H54 (cell line): Measurements from ENCODE around the gene TBCE.
"Not testable (repeated sequence)": the region's sequence is repeated elsewhere in the genome, so short reads cannot be mapped to it uniquely, and the experiment has no call there.

Experiments used
- DNase-seq: peaks from one replicate; pipeline ENCODE4 v3.0.0; 2011; ENCODE audit warnings: low spot score, mixed read lengths; ENCODE audit not compliant: insufficient read length
- FAIRE-seq: peaks from 3 replicates; lab custom pipeline; 2011; peaks lifted over from hg19 to GRCh38; lab: Jason Lieb, UNC
- POLR2A ChIP-seq: IDR thresholded peaks from 2 replicates; pipeline ENCODE4 v1.6.1; 2011; ENCODE audit warnings: low read depth, mild to moderate bottlenecking, low read length

Gene TBCE

DNA sequence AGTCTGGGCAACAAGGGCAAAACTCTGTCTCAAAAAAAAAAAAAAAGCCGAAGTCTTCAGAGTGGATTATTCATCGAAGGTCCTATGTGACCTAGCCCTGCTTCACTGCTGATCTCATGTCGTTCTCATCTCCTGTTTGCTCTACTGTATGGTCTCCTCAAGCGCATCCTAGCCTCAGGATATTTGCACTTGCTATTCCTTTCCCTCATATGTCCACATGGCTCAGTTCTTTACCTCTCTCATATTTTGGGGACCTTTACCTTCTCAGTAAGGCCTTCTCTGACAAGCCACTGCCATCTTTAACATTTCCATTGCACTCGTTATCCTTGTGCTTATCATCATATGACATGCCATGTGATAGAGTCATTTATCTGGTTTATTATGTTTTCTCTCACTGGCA is 2.6 kb downstream of the TBCE start:
- no peak for TF ChIP-seq POLR2A
- no peak for FAIRE-seq

DNA sequence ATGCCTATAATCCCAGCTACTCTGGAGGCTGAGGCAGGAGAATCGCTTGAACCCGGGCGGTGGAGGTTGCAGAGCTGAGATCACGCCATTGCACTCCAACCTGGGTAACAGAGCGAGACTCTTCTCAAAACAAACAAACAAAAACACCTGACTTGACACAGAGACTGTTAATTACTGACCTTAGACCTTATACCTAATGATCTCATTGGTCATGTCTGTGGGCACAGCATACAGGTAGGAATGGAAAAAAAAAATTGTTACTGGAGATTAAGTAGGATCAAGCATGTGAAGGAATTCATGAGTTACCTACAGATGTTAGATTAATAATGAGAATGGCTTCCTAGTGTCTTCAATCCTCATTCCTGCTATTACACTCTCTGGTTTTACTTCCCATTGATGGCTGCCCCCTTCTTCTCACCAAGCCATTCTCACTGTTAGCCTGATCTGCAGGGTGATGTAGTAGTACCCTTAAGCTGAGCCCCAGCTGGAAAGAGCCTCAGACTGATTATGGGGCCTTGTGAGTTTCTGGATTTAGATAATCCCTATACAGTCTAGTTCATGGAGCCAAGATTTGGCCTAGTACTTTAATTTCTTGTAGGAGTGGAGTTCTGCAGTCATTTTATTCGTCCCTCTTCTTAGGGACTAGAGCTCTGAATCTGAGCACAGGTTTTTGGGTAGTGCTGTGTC is 8.8 kb downstream of the TBCE start:
- TF ChIP-seq POLR2A = no peak
- FAIRE-seq (no peak), DNase-seq (no peak)

More for the DNA sequence above, 2.6 kb downstream of the TBCE start:
- DNase-seq = no peak

- not testable (repeated sequence) for FAIRE-seq, DNase-seq
These were observed 11.0 kb downstream of the TBCE start for GRCh38 chr1:235378134-235378735.

GRCh38 chr1:235381955-235382739 is 14.9 kb downstream of the TBCE start:
- FAIRE-seq, DNase-seq: not testable (repeated sequence)

- DNase-seq, FAIRE-seq: not testable (repeated sequence)
These were observed 18.4 kb downstream of the TBCE start for GRCh38 chr1:235385633-235386032.

DNA sequence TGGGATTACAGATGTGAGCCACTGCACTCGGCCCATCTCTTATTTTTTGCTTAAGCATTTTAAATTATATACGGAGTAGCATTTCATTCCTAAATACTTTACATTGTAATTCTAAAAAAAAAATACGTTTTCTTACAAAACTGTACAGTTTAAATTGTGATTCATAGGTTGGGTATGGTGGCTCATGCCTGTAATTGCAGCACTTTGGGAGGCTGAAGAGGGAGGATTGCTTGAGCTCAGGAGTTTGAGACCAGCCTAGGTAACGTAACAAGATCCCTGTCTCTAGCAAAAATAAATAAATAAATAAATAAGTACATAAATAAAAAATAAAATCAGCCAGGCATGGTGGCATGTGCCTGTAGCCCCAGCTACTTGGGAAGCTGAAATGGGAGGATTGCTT is 24.6 kb downstream of the TBCE start:
- FAIRE-seq (no peak), DNase-seq (no peak)
- no peak for TF ChIP-seq POLR2A

DNA sequence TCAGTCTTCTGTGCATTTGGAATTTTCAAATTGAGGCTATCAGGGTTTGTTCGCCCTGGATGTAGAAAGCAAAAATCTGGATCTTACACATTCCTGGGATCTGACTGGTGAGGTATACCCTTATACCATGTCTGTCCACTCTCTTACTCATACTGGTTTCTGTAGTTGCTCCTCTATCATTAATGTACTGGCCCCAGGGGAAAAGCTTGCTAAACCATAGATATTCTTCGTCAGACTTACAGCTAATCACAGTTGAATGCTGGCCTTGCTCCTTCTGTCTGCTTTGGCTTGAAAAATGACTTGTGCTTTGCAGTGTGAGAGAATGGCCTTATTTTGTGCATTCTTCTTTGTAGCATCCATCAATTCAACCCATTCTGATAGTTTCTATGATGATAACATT is 30.5 kb downstream of the TBCE start:
- no peak for TF ChIP-seq POLR2A
- peak; percentile 59 for DNase-seq
- FAIRE-seq = peak; percentile 94

DNA sequence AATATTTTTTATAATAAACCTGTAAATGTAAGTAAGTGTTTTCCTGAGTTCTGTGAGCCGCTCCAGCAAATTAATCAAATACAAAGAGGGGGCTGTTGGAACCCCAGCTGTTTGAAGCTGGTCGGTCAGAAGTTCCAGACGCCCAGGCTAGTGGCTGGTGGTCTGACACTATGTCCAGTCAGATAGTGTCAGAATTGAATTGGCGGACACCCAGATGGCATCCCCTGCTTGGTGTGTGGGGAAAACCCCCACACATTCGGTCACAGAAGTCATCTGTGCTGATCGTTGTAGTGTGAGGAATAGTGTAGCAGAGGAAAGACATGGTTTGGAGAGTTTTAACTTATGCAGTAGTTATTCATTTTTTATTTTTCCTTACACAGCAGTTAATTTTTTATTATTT is 32.4 kb downstream of the TBCE start:
- DNase-seq = no peak
- FAIRE-seq = no peak
- no peak for TF ChIP-seq POLR2A

DNA sequence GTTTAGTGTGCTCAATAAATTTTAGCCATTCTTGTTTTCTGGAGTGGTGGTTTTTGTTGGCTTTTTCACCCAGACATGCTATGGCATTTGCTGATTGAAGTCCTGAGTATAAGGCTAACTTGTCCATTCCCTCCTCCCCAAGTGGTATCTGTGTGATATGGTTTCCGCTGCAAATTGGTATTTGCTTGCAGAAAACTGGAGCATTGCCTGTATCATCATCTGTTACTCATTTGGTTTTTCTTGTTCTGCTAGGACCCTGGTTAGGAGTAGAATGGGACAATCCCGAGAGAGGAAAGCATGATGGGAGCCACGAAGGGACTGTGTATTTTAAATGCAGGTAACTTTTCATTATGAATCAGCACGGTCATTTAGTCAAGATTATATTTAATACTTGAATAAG is 34.0 kb downstream of the TBCE start:
- FAIRE-seq = no peak
- TF ChIP-seq POLR2A = no peak
- DNase-seq = no peak

DNA sequence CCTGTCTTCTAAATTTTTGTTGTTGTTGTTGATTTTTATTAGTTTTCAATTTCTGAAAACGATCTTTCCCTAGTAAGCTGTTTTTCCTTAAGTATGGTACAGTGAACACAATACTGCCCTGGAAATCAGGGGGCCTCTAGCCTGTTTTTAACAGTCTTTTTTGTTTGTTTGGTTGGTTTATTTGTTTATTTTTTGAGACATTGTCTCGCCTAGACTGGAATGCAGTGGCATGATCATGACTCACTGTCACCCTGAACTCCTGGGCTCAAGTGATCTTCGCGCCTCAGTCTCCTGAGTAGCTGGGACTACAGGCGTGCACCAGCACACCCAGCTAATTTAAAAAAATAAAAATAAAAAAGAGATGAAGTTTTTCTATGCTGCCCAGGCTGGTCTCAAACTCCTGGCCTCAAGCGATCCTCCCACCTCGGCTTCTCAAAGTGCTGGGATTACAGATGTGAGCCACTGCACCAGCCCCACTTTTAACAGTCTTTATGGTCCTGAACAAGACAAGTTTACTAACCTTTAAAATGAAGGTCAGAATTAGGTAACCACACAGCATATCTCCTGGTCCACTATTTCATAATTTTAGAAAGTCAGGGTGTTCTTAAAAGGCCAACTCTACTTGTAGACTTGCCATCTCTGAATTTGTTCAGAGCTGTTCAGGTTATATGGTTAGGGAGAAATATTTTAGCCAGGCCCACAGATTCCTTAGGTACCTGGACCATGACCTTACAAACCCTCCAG is 35.4 kb downstream of the TBCE start:
- DNase-seq = no peak
- no peak for FAIRE-seq

GRCh38 chr1:235403593-235403992 is 36.4 kb downstream of the TBCE start:
- DNase-seq (no peak), FAIRE-seq (no peak)
- no peak for TF ChIP-seq POLR2A

More for the DNA sequence above, 35.4 kb downstream of the TBCE start:
- no peak for TF ChIP-seq POLR2A

GRCh38 chr1:235404190-235404589 is 37.0 kb downstream of the TBCE start:
- TF ChIP-seq POLR2A = no peak
- DNase-seq = no peak
- FAIRE-seq = no peak

DNA sequence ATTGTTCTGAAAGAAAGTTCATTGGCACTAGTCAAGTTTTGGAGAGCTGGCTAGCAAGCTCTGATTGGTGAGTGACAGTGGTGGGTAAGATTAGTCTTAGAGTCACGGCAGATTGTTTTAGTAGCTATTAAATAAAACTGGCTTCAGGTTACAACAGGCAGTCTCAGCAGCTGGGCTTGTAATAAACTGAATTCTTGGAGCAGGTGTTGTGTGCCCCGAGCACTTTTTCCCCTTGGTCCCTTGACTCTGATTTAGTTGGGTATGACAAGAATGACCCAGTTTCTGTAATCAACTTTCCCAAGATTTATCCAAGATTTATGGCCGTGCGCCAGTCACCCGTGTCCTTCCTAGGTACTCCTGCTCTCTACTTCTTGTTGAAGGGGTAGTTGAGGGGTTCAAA is 40.2 kb downstream of the TBCE start:
- no peak for DNase-seq
- FAIRE-seq = no peak
- no peak for TF ChIP-seq POLR2A

- DNase-seq (no peak), FAIRE-seq (no peak)
- no peak for TF ChIP-seq POLR2A
These were observed 41.3 kb downstream of the TBCE start for GRCh38 chr1:235408503-235408960.
